Stimulated activated CD8-positive, alpha-beta memory T cell treated with anti-CD3 and anti-CD28 coated beads, Interleukin-4, amount 100 ng/mL, for 24 hours (primary cell): ENCODE data around the gene UGT1A9.

Source experiments
- DNase-seq: peaks from one replicate; pipeline ENCODE4 v3.0.0-alpha.2; 2020; ENCODE audit warnings: low read depth

UGT1A9 gene

GRCh38 chr2:233758849-233759248 is 87.2 kb downstream of the UGT1A9 start:
- DNase-seq, result no peak

DNA sequence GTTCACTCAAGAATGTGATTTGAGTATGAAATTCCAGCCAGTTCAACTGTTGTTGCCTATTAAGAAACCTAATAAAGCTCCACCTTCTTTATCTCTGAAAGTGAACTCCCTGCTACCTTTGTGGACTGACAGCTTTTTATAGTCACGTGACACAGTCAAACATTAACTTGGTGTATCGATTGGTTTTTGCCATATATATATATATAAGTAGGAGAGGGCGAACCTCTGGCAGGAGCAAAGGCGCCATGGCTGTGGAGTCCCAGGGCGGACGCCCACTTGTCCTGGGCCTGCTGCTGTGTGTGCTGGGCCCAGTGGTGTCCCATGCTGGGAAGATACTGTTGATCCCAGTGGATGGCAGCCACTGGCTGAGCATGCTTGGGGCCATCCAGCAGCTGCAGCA is 88.3 kb downstream of the UGT1A9 start, which contains the start of gene UGT1A1:
UGT1A1 (plus strand) TSS at position 228 of the 400 bp plus-strand sequence; CDS start at position 246, 18 bp downstream.
- DNase-seq, result no peak

DNA sequence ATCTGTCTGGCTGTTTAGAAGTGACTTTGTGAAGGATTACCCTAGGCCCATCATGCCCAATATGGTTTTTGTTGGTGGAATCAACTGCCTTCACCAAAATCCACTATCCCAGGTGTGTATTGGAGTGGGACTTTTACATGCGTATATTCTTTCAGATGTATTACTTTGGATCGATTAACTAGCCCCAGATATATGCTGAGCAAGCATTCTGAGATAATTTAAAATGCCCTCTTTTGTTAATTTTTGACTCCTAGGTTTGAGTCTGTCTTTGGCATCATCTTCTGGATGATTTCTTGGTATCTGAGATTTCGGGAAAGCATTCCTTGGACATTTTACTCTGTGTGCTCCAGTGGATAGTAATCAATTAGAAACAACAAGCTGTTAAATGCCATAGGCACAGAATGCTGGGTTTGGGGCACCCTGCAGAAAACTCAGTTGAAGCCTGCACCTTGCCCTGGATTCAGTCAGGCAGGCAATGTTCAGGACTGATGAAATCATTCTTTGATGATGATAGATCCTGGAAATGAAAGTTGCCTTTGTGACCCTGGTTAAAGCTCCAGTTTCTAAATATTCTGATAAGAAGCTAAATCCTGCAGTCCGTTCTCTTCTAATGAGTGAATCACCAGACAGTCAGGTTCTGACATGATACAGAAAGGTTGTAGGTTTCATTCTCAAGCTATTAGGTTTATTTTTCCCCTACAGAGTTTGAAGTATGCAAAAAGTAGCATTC is 89.5 kb downstream of the UGT1A9 start:
- no peak for DNase-seq

GRCh38 chr2:233764264-233764663 is 92.6 kb downstream of the UGT1A9 start:
- DNase-seq, result no peak

- DNase-seq, result no peak
Observed at GRCh38 chr2:233764761-233765160, 93.1 kb downstream of the UGT1A9 start.

- no peak for DNase-seq
Observed at GRCh38 chr2:233766416-233766815, 94.7 kb downstream of the UGT1A9 start.

GRCh38 chr2:233768076-233768475 is 96.4 kb downstream of the UGT1A9 start:
- no peak for DNase-seq

DNA sequence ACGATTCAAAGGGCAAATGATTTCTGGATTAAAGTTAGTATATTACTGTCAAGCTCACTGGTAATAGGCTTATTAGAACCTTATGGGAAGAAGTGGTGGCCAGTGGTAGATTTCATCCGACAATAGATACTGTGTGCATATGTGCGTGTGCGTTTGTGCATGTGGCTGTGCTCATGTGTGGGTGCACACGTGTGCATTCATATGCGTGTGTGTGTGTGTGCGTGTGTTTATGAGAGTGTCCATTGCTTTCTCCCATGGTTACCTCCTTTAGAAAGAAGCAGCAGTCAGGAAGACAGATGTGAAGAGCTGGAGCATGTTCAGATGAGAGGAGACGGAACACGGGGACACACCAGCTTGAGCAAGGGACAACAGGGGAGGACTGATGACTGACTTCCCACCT is 97.6 kb downstream of the UGT1A9 start:
- DNase-seq, result no peak

- DNase-seq, result no peak
Observed at GRCh38 chr2:233772153-233772552, 100.5 kb downstream of the UGT1A9 start.

GRCh38 chr2:233772583-233772982 is 100.9 kb downstream of the UGT1A9 start:
- DNase-seq, result no peak

DNA sequence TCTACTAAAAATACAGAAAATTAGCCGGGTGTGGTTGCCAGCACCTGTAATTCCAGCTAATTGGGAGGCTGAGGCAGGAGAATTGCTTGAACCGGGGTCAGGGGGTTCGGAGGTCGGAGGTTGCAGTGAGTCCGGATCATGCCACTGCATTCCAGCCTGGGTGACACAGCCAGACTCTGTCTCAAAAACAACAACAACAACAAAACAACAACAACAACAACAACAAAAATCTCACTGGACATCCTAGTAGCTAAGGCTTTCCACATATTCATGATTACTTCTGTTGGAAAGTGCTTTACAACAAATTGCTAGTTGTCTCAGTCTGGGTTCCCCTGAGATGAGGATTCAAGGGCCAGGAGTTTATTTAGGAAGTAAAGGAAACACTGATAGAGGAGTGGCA is 102.2 kb downstream of the UGT1A9 start:
- no peak for DNase-seq

DNA sequence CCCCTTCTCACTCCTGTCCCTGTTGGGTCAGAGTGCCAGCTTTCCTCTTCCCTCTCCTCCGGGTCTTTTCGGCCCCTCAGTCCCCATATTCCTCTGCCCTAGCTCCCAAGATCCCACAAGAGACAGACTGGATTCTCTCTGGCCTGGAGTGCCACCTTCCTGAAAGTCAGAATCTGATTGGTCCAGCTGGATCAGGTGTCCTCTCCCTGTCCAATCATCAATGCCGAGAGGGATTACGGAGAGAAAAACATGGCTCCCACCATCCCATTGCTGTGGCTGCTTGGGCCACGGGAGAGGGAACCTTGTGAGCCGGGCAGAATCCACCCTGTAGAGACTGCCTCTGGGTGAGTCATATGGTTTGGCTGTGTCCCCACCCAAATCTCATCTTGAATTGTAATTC is 103.7 kb downstream of the UGT1A9 start:
- DNase-seq, result no peak

GRCh38 chr2:233778030-233778429 is 106.3 kb downstream of the UGT1A9 start, which contains the start of gene MROH2A:
Gene MROH2A (plus strand): TSS chr2:233778330. CDS start chr2:233779359, 1,029 bp downstream.
- DNase-seq, result no peak

DNA sequence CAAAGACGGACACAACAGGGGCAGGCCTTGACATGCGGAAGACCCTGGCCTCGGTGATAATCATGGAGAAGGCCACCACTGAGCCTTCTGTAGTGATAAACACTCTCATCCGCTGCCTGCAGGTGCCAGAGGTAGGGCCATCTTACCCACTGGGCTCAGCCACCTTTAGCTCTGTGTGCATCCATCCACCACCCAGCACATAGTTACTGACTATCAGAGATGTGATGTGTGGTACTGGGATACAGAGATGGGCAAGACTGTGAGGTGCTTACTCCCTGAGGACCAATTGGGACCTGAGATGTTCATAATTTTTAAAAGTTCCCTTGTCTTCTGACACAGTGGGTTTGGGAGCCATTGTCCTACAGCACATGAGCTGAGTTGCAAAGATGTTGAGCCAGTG is 108.0 kb downstream of the UGT1A9 start:
- no peak for DNase-seq

DNA sequence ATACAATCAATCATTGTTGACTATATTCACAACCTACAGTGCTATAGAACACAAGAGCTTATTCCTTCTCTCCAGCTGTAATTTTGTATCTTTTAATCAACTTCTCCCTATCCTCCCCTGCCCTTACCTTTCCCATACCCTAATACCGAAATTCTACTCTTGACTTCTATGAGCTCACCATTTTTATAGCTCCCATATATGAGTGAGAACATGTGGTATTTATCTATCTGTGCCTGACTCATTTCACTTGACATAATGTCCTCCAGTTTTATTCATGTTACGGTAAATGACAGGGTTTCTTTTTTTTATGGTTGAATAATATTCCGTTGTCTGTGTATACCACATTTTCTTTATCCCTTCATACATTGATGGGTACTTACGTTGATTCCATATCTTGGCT is 109.1 kb downstream of the UGT1A9 start:
- DNase-seq, result no peak

GRCh38 chr2:233789554-233789953 is 117.9 kb downstream of the UGT1A9 start:
- no peak for DNase-seq

DNA sequence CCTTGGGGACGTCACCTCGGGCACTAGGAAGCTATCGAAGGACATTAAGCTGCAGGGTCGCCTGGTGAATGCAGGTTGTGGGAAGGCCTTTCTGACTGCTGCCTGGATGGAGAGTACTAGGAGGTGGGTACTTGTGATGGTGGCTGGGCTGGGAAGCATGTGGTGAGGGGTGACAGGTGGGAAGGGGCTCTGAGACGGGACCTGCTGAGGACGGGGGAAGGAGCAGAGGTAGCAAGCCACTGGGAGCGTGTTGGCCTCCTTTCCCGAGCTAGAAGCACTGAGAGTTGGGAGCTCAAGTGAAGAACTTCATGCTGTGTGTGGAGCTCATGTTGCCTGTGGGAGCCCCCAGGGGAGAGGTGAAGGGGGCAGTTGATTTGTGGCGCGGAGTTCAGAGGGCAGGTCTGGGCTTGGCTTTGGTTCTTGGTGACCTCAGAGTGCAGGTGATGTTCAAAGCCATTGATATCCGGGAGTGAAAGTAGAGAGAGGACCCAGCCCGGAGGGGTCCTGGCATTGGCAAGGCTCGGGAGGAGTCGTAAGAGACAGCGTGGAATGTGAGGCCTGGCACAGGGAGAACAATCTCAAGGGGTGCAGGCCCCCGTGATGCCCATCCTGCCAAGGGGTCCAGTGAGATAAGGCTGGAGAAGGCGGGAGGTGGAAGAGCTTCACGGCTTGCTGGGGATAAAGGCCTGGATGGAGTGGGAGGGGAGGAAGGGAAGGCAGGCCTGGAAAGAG is 119.6 kb downstream of the UGT1A9 start:
- no peak for DNase-seq

DNA sequence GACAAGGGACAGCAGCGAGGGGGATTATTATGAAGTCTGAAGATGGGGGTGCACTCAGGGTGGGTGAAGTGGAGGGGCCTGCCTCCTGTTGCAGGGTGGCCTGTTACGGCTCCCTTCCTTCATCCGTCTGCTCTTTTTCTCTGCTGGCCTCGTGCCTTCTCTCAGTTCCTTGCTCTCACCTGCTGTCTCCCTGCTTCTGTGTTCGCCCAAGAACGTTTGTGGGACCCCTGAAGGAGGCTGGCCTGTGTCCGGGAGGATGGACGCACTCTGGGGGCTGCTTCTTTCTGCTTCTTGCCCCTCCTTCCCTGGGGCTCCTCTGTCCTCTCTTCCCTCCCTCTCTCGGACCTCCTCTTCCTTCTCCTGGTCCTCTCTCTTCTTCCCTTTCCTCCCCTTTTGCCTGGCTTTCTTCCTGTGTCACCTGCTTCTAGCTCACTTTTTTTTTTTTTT is 120.2 kb downstream of the UGT1A9 start:
- DNase-seq, result no peak

DNA sequence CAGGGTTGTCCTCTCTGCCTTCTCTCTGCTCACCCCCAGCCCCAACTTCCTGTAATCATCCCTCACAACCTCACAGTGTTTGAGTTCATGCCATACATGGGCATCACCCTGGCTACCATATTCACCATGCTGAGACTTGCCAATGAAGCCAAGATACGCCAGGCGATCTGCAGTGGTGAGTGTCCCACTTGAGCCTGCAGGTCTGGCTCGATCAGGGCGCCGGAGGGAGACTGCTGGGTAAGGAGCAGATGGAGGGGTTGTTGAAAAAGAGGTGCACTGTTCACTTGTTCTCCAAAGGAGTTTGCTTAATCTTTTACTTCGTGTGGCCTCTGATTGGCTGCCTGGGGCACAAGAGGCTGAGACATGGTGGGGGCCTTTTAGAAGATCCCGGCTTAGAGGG is 121.0 kb downstream of the UGT1A9 start:
- no peak for DNase-seq

- DNase-seq, result no peak
Observed at GRCh38 chr2:233793465-233794127, 121.9 kb downstream of the UGT1A9 start.

DNA sequence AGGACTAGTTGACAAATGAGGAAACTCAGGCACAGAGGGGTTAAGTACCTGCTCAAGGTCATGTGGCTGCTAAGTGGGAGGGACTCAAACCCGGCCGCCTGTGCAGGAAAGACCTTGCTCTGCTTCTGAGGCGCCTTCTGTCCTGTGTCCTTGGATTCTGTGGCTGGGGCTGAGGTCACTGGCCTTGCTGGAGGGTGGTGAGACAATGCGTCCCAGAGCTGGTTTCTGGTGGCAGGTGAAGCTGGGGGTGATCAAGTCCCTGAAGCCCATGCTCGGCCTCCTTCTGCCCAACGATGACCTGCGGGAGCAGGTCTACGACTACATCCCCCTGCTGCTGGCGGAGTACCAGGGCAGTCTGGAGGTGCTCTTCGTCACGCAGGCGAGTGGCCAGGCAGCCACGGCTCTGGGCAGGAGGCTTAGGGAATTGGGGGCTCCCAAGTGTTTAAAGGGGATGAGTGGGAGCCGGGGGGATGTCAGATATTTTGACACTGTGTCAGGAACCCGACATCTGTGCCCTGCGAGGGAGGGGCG is 122.5 kb downstream of the UGT1A9 start:
- no peak for DNase-seq

DNA sequence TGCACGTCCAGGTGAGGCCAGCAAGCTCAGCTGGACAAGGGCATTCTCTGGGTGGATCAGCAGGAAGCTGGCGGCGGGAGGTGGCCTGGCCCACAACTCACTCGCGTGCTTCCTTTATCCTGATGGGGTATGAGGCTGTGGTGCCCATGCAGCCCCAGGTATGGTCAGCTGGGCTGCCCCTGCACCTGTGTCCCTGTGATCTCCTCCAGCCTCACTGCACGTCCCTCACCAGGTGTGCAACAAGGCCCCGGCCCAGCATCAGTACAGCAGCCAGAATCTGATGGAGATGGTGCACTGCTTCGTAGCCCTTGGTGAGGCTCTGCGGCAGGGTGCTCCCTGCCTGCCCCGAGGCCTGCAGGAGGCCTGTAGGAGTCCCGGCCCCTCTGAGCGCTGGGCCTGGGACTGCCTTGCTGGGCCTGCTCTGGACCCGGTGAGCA is 124.1 kb downstream of the UGT1A9 start:
- no peak for DNase-seq

DNA sequence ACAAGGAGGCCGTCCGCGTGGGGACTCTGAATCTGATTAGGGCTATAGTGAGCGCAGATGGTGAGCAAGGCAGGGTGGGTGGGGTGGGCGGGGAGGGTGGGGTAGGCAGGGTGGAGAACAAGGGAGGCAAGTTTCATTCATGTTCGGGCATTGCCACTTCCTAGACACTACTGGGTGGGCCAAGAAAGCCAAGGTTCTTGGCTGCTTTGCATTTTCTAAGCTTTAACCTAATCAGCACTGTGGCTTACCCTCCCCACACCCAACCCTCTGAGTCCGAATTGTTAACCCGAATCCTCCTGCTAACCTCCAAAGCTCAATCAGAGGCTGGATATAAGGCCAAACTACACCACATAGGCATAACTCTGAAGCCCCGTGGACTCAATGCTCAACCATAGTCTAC is 124.6 kb downstream of the UGT1A9 start:
- DNase-seq, result no peak
